Measurements from ENCODE around the gene ZNF502.
"Not testable (repeated sequence)": the region's sequence is repeated elsewhere in the genome, so short reads cannot be mapped to it uniquely, and the experiment has no call there.

The ZNF502 gene

DNA sequence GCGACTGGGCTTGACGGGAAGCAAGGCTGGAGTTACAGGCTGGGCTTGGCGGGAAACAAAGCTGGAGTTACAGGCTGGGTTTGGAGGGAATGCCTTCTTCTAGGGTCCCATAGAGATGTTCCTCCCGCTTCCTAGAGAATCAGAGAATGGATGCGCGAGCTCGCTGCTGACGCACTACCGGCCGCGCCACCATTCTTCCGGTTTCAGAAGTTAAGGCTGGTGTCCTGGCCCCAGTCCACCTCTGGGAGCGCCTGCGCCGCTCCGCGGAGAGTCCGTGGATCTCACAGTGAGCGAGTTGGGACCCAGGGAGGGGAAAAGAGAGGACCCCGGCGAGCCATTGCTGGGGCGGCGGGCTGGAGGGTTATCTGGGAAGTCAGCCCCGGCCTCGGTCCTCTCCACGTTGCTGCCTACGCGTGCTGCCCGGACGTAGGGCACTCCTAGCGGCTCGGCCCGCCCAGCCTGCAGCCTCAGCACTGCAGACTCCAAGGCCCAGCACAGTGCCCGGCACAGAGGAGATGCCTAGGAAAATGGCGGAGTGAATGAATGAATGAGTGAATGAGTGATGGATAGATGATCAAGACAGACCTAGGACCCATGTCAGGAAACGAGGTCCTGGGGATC lies at the start of gene ZNF502:
TSS of gene ZNF502 (plus strand) at position 206 of the 621 bp plus-strand sequence. CDS start 7,602 bp downstream, outside the sequence.
- peak; percentile 73 for DNase-seq

DNA sequence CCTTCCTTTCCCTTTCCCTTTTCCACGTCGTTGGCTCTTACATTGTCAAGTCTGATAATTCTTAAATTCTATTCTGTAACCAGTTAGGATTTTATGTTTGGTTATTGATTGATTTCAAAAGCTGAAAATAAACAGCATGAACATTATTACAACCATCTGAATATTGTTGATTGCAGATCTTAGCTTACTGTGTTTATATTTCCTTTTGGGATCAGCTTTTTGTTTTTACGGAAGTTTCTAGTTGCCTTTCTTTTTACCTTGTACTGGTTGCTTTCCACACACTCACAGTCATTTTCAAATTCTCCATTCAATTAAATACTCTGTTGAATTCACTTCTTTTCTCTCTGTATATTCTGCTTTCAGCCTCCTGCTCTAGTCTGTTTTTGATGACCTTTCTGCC lies 47.3 kb upstream of the ZNF502 start:
- no peak for DNase-seq

DNA sequence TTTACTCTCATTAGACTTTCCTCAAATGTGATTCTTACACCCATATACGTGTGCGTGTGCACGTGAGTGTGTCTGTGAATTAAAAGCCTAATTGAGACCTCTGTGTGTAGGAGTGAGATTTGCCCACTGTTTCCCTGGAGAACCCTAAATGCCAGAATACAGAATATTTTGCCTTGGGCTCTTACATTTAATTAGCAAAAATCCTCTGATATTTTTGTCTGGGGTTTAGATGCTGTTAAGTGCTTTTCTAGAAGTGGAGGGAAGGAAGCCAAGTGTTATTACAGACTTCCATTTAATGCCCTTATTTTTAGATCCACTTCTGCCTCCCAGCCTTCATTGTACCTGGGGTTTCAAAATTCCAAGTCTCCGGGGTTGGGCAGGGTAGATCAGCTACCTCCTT lies 46.1 kb upstream of the ZNF502 start:
- DNase-seq = no peak

DNA sequence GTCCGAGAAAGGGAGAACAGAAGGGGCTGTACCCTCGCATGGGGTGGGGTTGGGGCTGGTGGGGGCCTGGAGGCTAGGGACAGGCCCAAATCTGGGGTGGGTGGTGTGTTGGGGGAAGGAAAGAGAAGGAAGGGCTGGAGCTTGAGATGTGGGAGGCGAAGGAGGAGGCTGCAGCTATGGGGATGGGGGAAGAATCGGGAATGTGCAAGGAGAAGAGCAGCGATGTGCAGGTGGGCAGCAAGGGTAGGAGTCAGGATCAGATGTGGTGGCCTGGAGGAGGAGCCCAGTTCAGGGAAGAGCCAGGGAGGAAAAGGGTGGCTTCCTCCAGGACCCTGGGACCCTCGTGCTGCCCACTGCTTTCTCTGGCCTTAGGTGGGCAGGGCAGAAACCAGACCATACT lies 42.7 kb upstream of the ZNF502 start:
- DNase-seq = no peak

DNA sequence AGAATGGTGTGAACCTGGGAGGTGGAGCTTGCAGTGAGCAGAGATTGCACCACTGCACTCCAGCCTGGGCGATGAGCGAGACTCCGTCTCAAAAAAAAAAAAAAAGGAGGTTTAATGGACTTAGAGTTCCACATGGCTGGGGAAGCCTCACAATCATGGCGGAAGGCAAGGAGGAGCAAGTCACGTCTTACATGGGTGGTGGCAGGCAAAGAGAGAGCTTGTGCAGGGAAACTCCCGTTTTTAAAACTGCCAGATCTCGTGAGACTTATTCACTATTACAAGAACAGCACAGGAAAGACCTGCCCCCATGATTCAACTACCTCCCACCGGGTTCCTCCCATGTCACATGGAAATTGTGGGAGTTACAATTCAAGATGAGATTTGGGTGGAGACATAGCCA lies 39.0 kb upstream of the ZNF502 start:
- not testable (repeated sequence) for DNase-seq

DNA sequence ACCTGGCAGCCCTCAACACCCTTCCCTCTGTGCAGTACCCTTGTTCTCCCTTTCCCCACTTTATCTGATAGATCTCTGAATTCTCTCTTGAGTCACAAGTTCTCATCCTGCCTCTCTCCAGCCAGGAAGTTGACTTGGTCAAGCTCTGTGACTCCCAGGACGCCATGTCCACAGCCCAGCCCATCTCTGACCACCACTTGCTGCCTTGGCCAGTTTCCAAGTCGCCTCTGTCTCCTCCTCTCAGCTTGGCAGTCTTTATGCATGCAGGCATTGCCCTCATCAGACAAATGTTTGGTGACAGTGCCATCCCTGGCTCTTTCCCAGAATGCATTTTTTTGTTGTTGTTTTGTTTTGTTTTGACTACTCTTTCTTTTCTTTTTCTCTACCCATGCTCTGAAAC lies 38.2 kb upstream of the ZNF502 start:
- DNase-seq = no peak

DNA sequence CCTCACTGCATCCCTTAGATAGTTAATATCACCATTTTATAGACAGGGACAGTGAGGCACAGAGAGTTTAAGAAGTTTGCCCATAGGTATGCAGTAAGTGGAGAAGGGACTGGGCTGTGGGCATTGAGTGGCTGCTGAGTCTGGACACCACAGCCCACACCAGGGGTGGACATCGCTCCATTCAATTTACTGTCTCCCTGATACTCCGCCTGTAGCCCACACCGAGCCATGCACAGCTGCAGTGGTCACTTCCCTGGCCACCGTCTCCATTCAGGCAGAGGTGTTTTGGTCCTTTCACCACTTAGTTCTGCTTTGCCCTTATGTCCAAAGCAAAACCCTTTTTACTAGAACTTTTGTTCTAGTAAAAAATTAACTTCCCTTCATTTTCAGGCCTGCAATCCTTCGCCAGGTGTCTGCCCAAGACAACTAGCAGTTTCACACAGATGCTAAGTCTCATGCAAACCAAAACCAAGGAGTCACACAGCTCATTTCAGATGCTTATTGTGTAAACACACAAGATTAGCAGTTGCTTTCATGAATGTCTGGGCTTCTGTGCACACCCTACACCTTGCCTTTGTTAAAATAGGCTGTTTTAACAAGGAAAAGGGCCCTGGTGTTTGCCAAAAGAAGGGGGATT lies 33.9 kb upstream of the ZNF502 start:
- DNase-seq = no peak

DNA sequence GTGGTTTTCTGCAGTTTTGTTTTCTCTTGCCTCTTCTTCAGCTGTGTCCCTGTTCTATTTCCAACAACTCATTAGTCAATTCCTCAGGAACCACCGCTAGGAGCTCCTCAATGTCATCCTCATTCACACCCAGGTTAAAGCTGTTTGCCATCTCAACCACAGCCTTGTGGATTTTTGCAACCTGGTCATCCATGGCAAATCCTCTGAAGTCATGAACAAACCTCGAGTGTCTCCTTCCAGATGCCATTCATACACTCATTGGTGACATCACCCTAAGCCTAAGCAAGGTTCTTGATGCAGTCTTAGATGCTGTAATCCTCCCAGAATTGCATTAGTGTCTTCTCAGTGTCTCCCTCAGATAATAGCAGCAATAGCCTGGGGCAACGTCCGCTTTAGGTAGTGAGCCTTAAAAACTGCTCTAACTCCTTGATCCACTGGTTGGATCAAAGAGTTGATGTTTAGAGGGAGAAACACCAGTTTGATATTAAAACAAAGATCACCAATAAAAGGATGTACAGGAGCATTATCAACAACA lies 31.5 kb upstream of the ZNF502 start:
- no peak for DNase-seq

DNA sequence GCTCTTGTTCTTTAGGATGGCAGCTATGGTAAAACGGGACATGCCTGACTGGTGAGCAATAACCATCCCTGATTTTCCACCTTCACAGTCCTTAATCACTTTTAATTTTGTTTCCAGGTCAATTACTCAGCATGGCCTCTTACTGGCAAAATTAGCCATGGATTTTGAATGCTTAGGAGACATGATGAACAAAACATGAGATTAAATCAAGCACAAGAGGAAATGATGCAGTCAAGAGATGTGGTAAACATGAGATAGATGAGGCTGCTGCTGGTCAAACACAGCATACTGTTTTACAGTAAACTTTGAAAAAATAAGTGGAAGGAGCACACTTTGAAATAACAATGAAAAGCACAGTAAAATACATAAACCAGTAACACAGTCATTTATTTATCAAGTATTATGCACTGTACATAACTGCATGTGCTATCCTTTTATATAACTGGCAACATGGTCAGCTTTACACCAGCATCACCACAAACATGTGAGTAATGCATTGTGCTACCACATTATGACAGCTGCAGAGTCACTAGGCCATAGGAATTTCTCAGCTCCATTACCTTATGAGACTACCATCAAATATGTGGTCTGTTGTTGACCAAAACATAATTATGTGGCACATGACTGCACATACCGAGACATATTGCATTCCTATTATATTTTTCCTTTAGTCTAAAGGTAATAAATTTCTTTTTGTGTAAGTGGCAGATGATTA lies 30.1 kb upstream of the ZNF502 start:
- no peak for DNase-seq

DNA sequence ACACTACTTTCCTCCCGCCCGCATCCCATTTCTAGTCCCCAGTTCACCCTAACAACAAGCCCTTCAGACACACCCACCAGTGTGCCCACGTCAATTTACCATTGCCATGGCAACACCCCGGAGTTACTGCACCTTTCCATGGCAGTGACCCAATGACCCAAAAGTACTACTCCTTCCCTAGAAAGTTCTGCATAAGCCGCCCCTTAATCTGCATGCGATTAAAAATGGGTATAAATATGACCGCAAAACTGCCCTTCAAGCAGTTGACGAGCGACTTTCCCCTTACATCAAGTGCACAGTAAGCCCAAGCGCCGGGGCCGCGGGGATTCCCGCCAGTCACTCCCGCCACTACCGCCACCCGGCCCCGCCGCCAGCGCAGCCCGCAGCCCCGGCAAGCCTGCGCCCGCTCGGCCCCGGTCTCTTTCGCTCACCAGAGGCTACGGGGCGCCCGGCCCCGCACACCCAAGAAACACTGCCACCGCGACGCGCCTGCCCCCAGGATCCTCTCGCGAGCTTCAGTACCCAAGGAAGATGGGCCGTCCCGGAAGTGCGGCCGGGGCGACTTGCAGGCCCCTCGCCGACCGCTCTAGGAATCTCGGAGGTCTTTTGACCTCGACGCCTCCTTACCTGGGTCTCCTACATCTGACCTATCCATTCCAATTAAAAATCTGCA lies 27.2 kb upstream of the ZNF502 start:
- peak; percentile 68 for DNase-seq

DNA sequence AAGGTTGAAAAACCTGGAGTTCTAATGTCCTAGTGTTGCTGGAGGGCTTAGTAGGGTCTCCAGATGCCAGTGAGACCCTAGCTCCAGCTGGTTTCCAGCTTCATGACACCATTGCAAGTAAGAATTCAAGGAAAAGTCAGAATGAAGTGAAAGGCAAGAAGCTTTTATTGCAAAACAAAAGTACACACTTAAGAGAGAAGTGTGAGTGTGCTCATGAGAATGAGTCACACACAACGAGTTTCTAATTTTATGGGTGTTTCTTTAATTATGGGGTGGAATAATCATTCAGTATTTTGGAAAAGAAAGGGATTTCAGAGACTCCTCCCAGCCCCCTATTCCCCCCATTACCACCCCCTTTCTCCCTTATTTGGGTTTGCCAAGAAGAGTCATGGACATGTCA lies 24.6 kb upstream of the ZNF502 start:
- DNase-seq = no peak

DNA sequence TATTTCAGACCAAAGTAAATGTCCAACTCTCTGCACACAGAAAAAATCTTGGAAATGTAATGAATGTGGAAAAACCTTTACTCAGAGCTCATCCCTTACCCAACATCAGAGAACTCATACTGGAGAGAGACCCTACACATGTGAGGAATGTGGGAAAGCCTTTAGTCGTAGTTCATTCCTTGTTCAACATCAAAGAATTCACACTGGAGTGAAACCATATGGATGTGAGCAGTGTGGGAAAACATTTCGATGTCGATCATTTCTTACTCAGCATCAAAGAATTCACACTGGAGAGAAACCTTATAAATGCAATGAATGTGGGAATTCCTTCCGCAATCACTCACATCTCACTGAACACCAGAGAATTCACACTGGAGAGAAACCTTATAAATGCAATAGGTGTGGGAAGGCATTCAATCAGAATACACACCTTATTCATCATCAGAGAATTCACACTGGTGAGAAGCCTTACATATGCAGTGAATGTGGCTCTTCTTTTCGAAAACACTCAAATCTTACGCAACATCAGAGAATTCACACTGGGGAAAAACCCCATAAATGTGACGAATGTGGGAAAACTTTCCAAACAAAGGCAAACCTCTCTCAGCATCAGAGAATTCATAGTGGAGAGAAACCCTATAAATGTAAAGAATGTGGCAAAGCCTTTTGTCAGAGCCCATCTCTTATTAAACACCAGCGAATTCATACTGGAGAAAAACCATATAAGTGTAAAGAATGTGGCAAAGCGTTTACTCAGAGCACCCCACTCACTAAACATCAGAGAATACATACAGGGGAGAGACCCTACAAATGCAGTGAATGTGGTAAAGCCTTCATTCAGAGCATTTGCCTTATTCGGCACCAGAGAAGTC lies 9.0 kb downstream of the ZNF502 start:
- DNase-seq = no peak

DNA sequence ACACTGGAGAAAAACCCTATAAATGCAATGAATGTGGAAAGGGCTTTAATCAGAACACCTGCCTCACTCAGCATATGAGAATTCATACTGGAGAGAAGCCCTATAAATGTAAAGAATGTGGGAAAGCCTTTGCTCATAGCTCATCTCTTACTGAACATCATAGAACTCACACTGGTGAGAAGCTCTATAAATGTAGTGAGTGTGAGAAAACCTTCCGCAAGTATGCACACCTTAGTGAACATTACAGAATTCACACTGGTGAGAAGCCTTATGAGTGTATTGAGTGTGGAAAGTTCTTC lies 9.6 kb downstream of the ZNF502 start:
- no peak for DNase-seq

DNA sequence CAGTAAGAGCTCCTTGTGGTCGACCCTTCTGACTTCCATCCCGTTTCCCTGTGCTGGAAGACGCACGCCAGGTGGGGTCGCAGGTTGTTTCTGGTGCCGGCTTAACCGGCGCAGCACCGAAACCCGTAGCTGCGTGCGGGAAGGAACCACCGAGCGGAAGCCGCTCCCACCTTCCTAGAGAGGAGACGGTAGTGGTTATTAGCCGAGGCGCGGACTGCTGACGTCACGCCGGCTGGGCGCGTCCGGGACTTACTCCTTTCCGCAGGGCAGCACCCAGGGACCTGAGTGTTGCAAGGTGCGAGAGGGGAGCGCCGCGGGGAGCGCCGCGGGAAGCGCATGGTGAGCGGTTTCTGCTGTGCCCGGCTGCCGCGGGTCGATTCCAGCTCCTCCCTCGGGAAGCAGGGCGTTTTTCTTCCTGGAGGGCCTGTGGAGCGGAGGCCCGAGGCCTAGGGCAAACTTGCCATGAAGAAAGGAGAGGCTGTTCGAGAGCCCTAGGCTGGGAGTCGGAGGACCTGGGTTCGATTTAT lies 17.0 kb downstream of the ZNF502 start, which contains the start of gene ZNF501:
TSS of gene ZNF501 (plus strand) at position 252 of the 527 bp plus-strand sequence. CDS start 4,787 bp downstream, outside the sequence.
- peak; percentile 90 for DNase-seq

DNA sequence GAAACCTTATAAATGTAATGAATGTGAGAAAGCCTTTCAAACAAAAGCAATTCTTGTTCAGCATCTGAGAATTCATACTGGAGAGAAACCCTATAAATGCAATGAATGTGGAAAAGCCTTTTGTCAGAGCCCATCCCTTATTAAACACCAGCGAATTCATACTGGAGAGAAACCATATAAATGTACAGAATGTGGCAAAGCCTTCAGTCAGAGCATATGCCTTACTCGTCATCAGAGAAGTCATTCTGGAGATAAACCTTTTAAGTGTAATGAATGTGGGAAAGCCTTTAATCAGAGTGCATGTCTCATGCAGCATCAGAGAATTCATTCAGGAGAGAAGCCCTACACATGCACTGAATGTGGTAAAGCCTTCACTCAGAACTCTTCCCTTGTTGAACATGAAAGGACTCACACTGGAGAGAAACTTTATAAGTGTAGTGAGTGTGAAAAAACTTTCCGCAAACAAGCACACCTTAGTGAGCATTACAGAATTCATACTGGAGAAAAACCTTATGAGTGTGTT lies 22.2 kb downstream of the ZNF502 start:
- DNase-seq = no peak

DNA sequence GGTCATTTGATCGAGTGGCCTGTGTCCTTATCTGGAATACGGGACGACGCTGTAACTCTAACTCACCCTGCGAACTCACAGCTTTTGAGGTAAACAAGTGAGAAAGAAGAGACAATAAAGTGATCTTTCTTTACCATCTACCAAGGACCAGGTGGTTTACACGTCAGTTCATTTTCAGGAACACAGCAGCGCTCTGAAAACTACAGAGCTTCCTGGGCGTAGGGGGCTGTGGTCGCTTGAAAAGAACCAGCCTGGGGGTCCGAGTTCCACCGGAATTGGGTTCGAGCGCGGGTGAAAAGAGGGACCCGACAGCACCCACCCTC lies 48.6 kb downstream of the ZNF502 start:
- no peak for DNase-seq

DNA sequence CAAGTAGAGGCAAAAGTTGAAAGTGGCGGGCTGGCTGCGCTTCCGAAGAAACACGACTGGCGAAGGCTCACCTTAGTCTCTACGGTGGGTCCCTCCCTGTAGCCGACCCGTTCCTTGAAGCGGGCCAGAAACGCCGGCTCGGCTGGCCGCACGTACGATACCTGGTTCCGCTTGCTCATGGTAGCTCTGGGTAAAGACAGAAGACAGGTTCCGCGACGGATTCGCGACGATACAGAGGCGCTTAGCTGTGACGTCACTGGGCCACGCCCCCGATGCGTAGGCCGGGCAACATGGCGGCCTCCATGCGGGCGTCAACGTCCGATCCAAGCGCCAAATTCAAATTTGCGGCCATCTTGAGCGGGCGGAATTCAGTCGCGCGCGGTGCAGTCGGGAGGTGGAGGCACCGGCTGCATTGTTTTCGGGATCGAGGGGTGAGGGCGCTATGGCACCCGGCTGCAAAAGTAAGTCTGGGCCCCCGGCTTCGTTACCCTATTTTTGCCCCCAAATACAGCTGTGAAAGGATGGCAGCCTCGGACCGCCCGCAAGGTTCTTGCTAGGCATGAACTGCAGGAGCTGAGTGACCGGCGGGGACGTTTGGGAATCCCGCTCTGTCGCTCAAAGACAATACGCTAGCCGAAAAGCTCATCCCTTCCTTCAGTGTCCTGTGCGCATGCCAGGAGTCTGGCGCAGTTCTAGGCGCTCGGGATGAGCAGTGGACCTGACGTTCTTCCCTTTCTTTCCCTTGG lies 49.1 kb downstream of the ZNF502 start, which contains the start of the genes KIAA1143 and KIF15:
TSS of gene KIAA1143 (minus strand) at position 196 of the 746 bp plus-strand sequence. CDS start at position 179, 17 bp downstream.
TSS of gene KIF15 (plus strand) at position 371 of the 746 bp plus-strand sequence. CDS start at position 443, 72 bp downstream.
- peak; percentile 97 for DNase-seq

DNA sequence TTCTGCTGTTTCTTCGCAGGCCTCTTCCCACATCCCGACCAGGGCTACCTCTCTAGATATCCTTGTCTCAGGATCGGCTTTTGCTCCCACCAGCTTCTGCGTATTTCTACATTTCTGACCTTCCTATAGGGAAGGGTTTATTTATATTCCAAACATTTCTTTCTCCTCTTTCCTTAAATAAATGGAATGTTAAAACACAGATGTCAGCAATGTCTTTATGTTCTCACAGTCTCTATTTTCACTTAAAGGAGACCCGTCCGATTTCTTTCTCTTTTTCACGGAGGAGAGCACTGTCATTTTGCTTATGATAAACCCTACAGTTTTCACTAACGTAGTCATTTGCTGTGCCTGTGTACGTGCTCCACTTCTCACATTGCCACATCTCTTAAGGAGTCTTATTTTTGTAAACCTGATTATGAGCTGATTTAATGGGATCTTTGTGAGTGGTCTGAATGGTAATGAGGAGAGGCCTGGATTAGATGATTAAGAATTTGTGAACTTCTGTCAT lies 49.8 kb downstream of the ZNF502 start:
- DNase-seq = no peak

DNA sequence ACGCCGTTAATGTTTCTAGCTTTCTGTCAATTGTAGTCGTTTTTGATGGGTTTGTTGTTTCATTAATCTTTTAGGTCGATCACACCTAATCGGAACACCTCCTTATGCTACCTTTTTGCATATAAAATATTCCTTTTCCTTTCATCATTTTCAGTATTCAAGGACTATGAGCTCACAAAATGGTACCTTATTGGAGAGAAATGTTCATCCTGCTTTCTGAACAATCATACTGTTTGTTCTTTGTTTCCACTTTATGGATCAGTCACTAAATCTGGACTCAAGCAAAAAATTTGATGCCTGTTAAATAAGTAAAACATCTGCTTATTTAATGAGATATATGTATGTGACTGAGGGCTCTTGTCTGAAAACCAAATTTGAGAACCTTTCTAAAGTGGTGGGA lies 50.2 kb downstream of the ZNF502 start:
- DNase-seq = no peak

DNA sequence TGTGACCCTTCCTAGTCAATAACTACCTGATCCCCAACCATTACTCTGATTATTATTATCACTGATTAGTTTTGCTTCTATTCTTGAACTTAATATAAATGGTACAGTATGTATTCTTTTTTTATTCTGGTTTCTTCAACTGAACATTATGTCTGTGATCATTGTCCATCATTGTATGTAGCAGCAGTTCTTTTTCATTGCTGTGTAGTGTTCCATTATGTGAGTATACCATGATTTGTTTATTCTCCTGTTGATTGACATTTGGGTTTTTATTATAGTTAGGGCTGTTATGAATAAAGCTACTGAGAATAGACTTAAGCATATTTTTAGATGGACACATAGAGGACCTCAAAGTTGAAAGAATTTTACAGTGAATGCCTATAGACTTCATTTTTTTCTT lies 51.8 kb downstream of the ZNF502 start:
- no peak for DNase-seq
